Measurements from ENCODE around the gene RAPSN. TPM values are rescaled to one million over a fixed set of nuclear protein-coding genes. Genes with fewer than 3 reads are reported as not detected.

The RAPSN gene
- total RNA-seq, 1 donor from 2014 or later: 0.44 TPM

- ATAC-seq: peak; percentile 14
These were observed 60.8 kb downstream of the RAPSN start for GRCh38 chr11:47387944-47388696.

Other genes with a start within 250 kb of the RAPSN start
- gene DDB2, start 234.2 kb downstream of the RAPSN start, total RNA-seq: 49.3 TPM
- 12.7 TPM for gene ACP2, start 200.3 kb downstream of the RAPSN start, total RNA-seq
- gene NR1H3, start 191.1 kb downstream of the RAPSN start, total RNA-seq: 5.8 TPM
- 11.4 TPM for gene MADD, start 179.0 kb downstream of the RAPSN start, total RNA-seq
- not detected for gene MYBPC3, start 96.4 kb downstream of the RAPSN start, total RNA-seq
- gene SPI1, start 70.6 kb downstream of the RAPSN start, total RNA-seq: 2.2 TPM
- gene SLC39A13, start 40.5 kb downstream of the RAPSN start, total RNA-seq: 6.4 TPM
- 88.2 TPM for gene PSMC3, start 22.7 kb downstream of the RAPSN start, total RNA-seq
- gene CELF1, start 104.0 kb upstream of the RAPSN start, total RNA-seq: 63.7 TPM
- gene PTPMT1, start 116.5 kb upstream of the RAPSN start, total RNA-seq: 29.6 TPM
- gene KBTBD4, start 129.8 kb upstream of the RAPSN start, total RNA-seq: 8.0 TPM
- 103 TPM for gene NDUFS3, start 129.9 kb upstream of the RAPSN start, total RNA-seq
- not detected for gene FAM180B, start 137.5 kb upstream of the RAPSN start, total RNA-seq
- gene C1QTNF4, start 145.3 kb upstream of the RAPSN start, total RNA-seq: not detected
- gene MTCH2, start 193.4 kb upstream of the RAPSN start, total RNA-seq: 102 TPM